CD8-positive, alpha-beta memory T cell (primary cell): ENCODE results near the gene ATXN7. TPM values are rescaled to one million over a fixed set of nuclear protein-coding genes. Genes with fewer than 3 reads are reported as not detected.

ENCODE experiments used
- CTCF ChIA-PET: fragments of 350-600 bp; sonication (Branson Sonifier 250); formaldehyde crosslinking; loops from one replicate; lab custom pipeline; 2021; ENCODE audit warnings: antibody characterized with exemption; lab: Charles Lee
- POLR2A ChIA-PET: fragments of 350-600 bp; sonication (Branson Sonifier 250); formaldehyde crosslinking; loops from one replicate; lab custom pipeline; 2021; ENCODE audit warnings: antibody characterized with exemption; lab: Charles Lee
- DNase-seq, 5 donors: peaks; one replicate each; pipeline versions ENCODE4 v3.0.0 to v3.0.0-alpha.2; 2020 to 2022; ENCODE audit warnings: mixed read lengths in 1 of 5
- H3K27ac ChIP-seq: one replicate; pipeline ENCODE4 v1.7.0; 2013; ENCODE audit warnings: low read depth, mild to moderate bottlenecking, low read length, moderate library complexity
- H3K27me3 ChIP-seq: 2 replicates; pipeline ENCODE4 v1.7.0; 2013; ENCODE audit warnings: low read length, mild to moderate bottlenecking; ENCODE audit not compliant: insufficient read depth, poor library complexity, severe bottlenecking
- H3K36me3 ChIP-seq: 2 replicates; pipeline ENCODE4 v1.7.0; 2013; ENCODE audit warnings: mild to moderate bottlenecking, low read length, moderate library complexity; ENCODE audit not compliant: insufficient read depth
- H3K4me1 ChIP-seq: 2 replicates; pipeline ENCODE4 v1.7.0; 2013; ENCODE audit warnings: mild to moderate bottlenecking, low read length, moderate library complexity; ENCODE audit not compliant: insufficient read depth
- H3K4me3 ChIP-seq: 2 replicates; pipeline ENCODE4 v1.7.0; 2013; ENCODE audit warnings: mild to moderate bottlenecking, low read length
- H3K9me3 ChIP-seq: 2 replicates; pipeline ENCODE4 v1.7.0; 2013; ENCODE audit warnings: mild to moderate bottlenecking, low read length
- H3K27ac Mint-ChIP-seq, 8 donors: one replicate each; pipeline ENCODE4 v1.8.0; 2020 to 2021; ENCODE audit warnings: mixed read lengths in 8 of 8, mild to moderate bottlenecking in 6 of 8, inconsistent platforms in 3 of 8, moderate library complexity in 3 of 8
- H3K27me3 Mint-ChIP-seq, 2 donors: one replicate each; pipeline ENCODE4 v1.8.0; 2020 to 2021; ENCODE audit warnings: mixed read lengths in 2 of 2, mild to moderate bottlenecking in 1 of 2, moderate library complexity in 1 of 2
- H3K36me3 Mint-ChIP-seq, 3 donors: one replicate each; pipeline ENCODE4 v1.8.0; 2020 to 2021; ENCODE audit warnings: mixed read lengths in 3 of 3, inconsistent platforms in 1 of 3, mild to moderate bottlenecking in 1 of 3
- H3K4me1 Mint-ChIP-seq, 3 donors: one replicate each; pipeline ENCODE4 v1.8.0; 2020 to 2021; ENCODE audit warnings: mixed read lengths in 3 of 3, inconsistent platforms in 1 of 3, mild to moderate bottlenecking in 1 of 3
- H3K4me3 Mint-ChIP-seq, 7 donors: one replicate each; pipeline ENCODE4 v1.8.0; 2020 to 2021; ENCODE audit warnings: mixed read lengths in 7 of 7, mild to moderate bottlenecking in 6 of 7, moderate library complexity in 4 of 7, inconsistent platforms in 2 of 7
- H3K9me3 Mint-ChIP-seq, 5 donors: one replicate each; pipeline ENCODE4 v1.8.0; 2020 to 2022; ENCODE audit warnings: mixed read lengths in 5 of 5, mild to moderate bottlenecking in 3 of 5, moderate library complexity in 2 of 5, inconsistent platforms in 1 of 5
- polyA plus RNA-seq: library from polyadenylated mRNA; unstranded; fragments of 300-500 nt; fragmentation: Illumina TruSeq; gene quantifications from one replicate; pipeline ENCODE4 v1.2.3, GENCODE V29; 2021
- total RNA-seq, 2 experiments: library from RNA; stranded (reverse); gene quantifications; one replicate each; pipeline ENCODE4 v1.2.3, GENCODE V29; 2021

The ATXN7 gene
- total and polyA plus RNA-seq, 3 experiments from 2014 or later, result 14.1 to 34.6 (median 33.9) TPM

DNA sequence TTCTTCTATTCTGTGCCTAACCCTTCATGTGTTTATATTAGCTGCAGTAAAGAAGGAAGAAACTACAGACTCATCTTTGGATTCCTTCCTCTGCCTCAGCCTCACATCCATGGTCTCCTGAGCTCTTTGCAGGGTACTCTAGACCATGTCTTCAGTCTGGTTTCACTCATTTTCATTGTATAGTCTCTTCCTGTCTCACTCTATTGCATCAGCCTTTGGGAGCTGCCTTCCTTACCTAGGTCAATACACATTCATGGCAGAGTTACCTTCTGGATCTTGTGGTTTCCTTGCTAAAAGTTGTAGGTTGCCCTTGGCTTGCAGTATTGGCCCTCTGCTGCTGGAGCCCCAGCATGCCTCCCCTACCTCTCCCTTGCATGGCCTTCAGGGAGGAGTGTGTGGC, 80.0 kb downstream of the ATXN7 start:
- Histone ChIP-seq H3K9me3 (no peaks in the 10 kb centered on the region), H3K27me3 (no peaks in the 10 kb centered on the region), H3K36me3 (no peaks in the 10 kb centered on the region), H3K4me1 (no peaks in the 10 kb centered on the region), H3K4me3 (no peak overlapping the region), H3K27ac (no peak overlapping the region)
- peaks cover 57 to 93% (median 78%) of the 10 kb centered on the region in 3 donors for H3K4me1 Mint-ChIP-seq
- H3K27ac Mint-ChIP-seq, result peak overlapping the region in 3 of 8 donors; percentile 8 to 13 (median 12)
- no peak overlapping the region for H3K4me3 Mint-ChIP-seq
- peaks cover 0 to 24% (median 6%) of the 10 kb centered on the region in 3 donors for H3K36me3 Mint-ChIP-seq
- no peaks in the 10 kb centered on the region for H3K9me3 Mint-ChIP-seq
- H3K27me3 Mint-ChIP-seq, result no peaks in the 10 kb centered on the region
- no peak for DNase-seq
- ChIA-PET CTCF (interaction anchor here (1.1 kb wide), 1 partner anchor 80 kb away, joined by 4 read pairs; the partner anchor contains the start of gene PSMD6), POLR2A (no interaction called here)

DNA sequence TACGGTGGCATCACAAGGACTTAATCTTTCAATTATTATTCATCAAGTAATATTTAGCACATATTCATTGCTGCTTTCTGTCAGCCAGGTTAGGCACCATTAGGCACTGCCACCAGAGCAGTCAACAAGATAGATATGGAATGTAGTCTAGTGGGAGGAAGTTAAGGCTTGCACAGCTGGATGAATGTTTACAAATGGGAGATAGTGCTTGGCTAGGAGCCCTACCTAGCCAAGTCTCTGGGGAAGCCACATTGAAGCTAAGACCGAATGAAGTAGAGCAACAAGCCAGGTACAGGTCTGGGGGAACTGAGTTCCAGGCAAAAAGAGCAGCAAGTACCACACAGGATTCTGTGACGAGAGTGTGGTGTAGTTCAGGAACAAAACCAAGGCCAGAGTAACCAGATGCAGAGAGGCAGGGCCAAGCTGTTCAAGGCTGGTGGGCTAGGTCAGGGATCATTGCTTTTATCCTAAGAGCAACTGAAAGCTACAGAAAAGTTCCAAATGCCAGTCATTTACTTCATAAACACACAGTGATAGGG, 82.0 kb downstream of the ATXN7 start:
- POLR2A ChIA-PET, result interaction anchor here (0.7 kb wide), 1 partner anchor 89 kb away, joined by 3 read pairs; no protein-coding TSS in a partner anchor
- Histone ChIP-seq H3K27ac (no peak overlapping the region), H3K4me3 (no peak overlapping the region), H3K36me3 (no peaks in the 10 kb centered on the region), H3K27me3 (no peaks in the 10 kb centered on the region), H3K9me3 (no peaks in the 10 kb centered on the region), H3K4me1 (peaks cover 5% of the 10 kb centered on the region)
- Mint-ChIP-seq H3K4me3 (peak overlapping the region in 1 of 7 donors; percentile 42), H3K4me1 (peaks cover 56 to 90% (median 74%) of the 10 kb centered on the region in 3 donors), H3K27ac (peak overlapping the region in 5 of 8 donors; percentile 15 to 78 (median 43)), H3K36me3 (peaks cover 0 to 20% (median 6%) of the 10 kb centered on the region in 3 donors), H3K9me3 (no peaks in the 10 kb centered on the region), H3K27me3 (no peaks in the 10 kb centered on the region)
- CTCF ChIA-PET, result interaction anchor here (1.3 kb wide), 1 partner anchor 13 kb away, joined by 3 read pairs; no protein-coding TSS in a partner anchor
- no peak for DNase-seq

DNA sequence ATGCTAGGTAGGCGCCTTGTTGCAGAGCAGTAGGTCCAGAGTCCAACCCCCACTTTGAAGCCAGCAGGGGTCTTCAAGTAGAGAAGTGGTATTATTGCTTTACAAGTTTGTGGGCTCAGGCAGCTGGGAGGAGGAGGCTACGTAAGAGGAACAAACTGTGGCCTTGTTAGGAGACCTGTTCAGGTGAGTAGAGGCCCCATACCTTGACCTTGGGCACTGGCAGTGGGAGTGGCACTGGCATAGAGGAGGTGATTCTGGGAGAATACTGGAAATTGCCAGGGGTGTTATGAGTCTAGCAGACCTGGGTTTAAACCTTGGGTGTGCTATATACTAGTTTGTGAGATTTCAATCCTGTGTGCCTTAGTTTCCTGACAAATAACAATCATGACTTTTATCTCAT, 83.1 kb downstream of the ATXN7 start:
- Mint-ChIP-seq H3K4me3 (peak overlapping the region in 1 of 7 donors; percentile 4), H3K27ac (peak overlapping the region in 4 of 8 donors; percentile 45 to 87 (median 74)), H3K27me3 (no peaks in the 10 kb centered on the region), H3K9me3 (no peaks in the 10 kb centered on the region), H3K36me3 (peaks cover 0 to 20% (median 6%) of the 10 kb centered on the region in 3 donors), H3K4me1 (peaks cover 63 to 90% (median 77%) of the 10 kb centered on the region in 3 donors)
- H3K27ac ChIP-seq, result no peak overlapping the region
- no peak for DNase-seq
- H3K27me3 ChIP-seq, result no peaks in the 10 kb centered on the region
- H3K4me1 ChIP-seq, result peaks cover 15% of the 10 kb centered on the region
- H3K9me3 ChIP-seq, result no peaks in the 10 kb centered on the region
- ChIA-PET CTCF (interaction anchor here (0.6 kb wide), 1 partner anchor 14 kb away, joined by 4 read pairs; no protein-coding TSS in a partner anchor), POLR2A (no interaction called here)
- no peaks in the 10 kb centered on the region for H3K36me3 ChIP-seq
- no peak overlapping the region for H3K4me3 ChIP-seq

- no peaks in the 10 kb centered on the region for H3K9me3 ChIP-seq
- Mint-ChIP-seq H3K36me3 (peaks cover 0 to 23% (median 6%) of the 10 kb centered on the region in 3 donors), H3K4me1 (peaks cover 65 to 90% (median 80%) of the 10 kb centered on the region in 3 donors), H3K27ac (peak overlapping the region in 6 of 8 donors; percentile 18 to 87 (median 48)), H3K9me3 (no peaks in the 10 kb centered on the region), H3K4me3 (no peak overlapping the region), H3K27me3 (no peaks in the 10 kb centered on the region)
- H3K36me3 ChIP-seq, result no peaks in the 10 kb centered on the region
- no peak overlapping the region for H3K4me3 ChIP-seq
- POLR2A ChIA-PET, result no interaction called here
- peaks cover 20% of the 10 kb centered on the region for H3K4me1 ChIP-seq
- CTCF ChIA-PET, result interaction anchor here (0.6 kb wide), 1 partner anchor 13 kb away, joined by 4 read pairs; no protein-coding TSS in a partner anchor
- no peak overlapping the region for H3K27ac ChIP-seq
- no peak for DNase-seq
- H3K27me3 ChIP-seq, result no peaks in the 10 kb centered on the region
Observed at GRCh38 chr3:63947594-63947993, 83.9 kb downstream of the ATXN7 start.

- Mint-ChIP-seq H3K27me3 (no peaks in the 10 kb centered on the region), H3K9me3 (no peaks in the 10 kb centered on the region), H3K4me1 (peaks cover 52 to 78% (median 73%) of the 10 kb centered on the region in 3 donors), H3K36me3 (peaks cover 0 to 26% (median 4%) of the 10 kb centered on the region in 3 donors), H3K4me3 (no peak overlapping the region), H3K27ac (peak overlapping the region in 1 of 8 donors; percentile 29)
- H3K9me3 ChIP-seq, result no peaks in the 10 kb centered on the region
- ChIA-PET POLR2A (no interaction called here), CTCF (interaction anchor here (1.3 to 3.8 kb wide), 2 partner anchors 43 to 74 kb away, joined by 3 to 18 read pairs; no protein-coding TSS in a partner anchor)
- DNase-seq, result no peak
- H3K27me3 ChIP-seq, result no peaks in the 10 kb centered on the region
- H3K27ac ChIP-seq, result no peak overlapping the region
- H3K4me1 ChIP-seq, result peaks cover 20% of the 10 kb centered on the region
- H3K36me3 ChIP-seq, result no peaks in the 10 kb centered on the region
- H3K4me3 ChIP-seq, result no peak overlapping the region
Observed at GRCh38 chr3:63949005-63949404, 85.3 kb downstream of the ATXN7 start.

GRCh38 chr3:63950698-63951097, 87.0 kb downstream of the ATXN7 start:
- no peak overlapping the region for H3K27ac ChIP-seq
- H3K4me1 ChIP-seq, result peaks cover 20% of the 10 kb centered on the region
- Mint-ChIP-seq H3K9me3 (no peaks in the 10 kb centered on the region), H3K4me1 (peaks cover 57 to 72% (median 68%) of the 10 kb centered on the region in 3 donors), H3K27me3 (no peaks in the 10 kb centered on the region), H3K36me3 (peaks cover 0 to 31% (median 7%) of the 10 kb centered on the region in 3 donors), H3K4me3 (peak overlapping the region in 3 of 7 donors; percentile 46 to 76 (median 54)), H3K27ac (peak overlapping the region in 6 of 8 donors; percentile 55 to 84 (median 69))
- ChIA-PET CTCF (interaction anchor here (0.5 to 3.8 kb wide), 4 partner anchors 11 to 52 kb away, joined by 3 to 18 read pairs (median 10); no protein-coding TSS in a partner anchor), POLR2A (no interaction called here)
- no peaks in the 10 kb centered on the region for H3K36me3 ChIP-seq
- DNase-seq, result no peak
- no peaks in the 10 kb centered on the region for H3K9me3 ChIP-seq
- H3K27me3 ChIP-seq, result no peaks in the 10 kb centered on the region
- H3K4me3 ChIP-seq, result no peak overlapping the region

DNA sequence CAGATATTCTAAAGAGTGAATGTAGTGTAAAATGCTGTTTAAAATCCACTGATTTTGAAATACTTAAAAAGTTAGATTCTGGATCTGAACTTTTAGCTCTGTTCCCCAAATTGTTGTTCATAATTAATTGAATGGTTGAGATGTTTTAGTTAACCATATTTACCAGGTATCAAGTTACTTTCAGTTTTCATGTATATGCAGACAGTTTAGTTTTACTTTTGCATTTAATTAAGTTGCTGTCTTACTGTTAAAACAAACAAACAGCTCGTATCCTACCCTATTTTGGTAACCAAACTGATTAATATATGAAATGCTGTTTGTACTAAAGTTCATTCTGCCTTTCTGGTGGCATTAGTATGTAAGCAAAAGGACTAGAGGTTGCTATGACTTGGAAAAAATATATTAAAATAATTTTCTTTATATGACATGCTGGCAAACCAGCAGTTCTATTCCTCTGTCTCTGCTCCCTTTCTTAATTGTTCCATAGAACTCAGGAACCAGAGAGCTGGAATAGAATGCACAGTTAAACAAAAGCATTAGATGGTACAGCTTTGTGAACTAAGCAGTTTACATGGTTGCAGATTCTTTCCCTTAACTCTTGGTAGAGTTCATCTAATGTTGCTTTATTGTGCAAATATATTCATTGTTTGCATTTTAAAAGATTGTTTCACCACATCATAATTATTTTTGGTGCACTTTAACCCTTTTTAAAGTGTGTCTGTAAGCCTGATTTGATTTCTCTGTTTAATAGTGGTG, 88.0 kb downstream of the ATXN7 start:
- Mint-ChIP-seq H3K27ac (peak overlapping the region; percentile 62 to 91 (median 78)), H3K4me1 (peaks cover 49 to 67% (median 61%) of the 10 kb centered on the region in 3 donors), H3K27me3 (no peaks in the 10 kb centered on the region), H3K9me3 (no peaks in the 10 kb centered on the region), H3K4me3 (peak overlapping the region in 6 of 7 donors; percentile 27 to 76 (median 57)), H3K36me3 (peaks cover 0 to 32% (median 6%) of the 10 kb centered on the region in 3 donors)
- no peaks in the 10 kb centered on the region for H3K36me3 ChIP-seq
- POLR2A ChIA-PET, result no interaction called here
- peaks cover 20% of the 10 kb centered on the region for H3K4me1 ChIP-seq
- H3K4me3 ChIP-seq, result no peak overlapping the region
- no peak overlapping the region for H3K27ac ChIP-seq
- H3K9me3 ChIP-seq, result no peaks in the 10 kb centered on the region
- CTCF ChIA-PET, result interaction anchor here (1.0 to 3.8 kb wide), 3 partner anchors 10 to 41 kb away, joined by 4 to 18 read pairs (median 16); no protein-coding TSS in a partner anchor
- no peaks in the 10 kb centered on the region for H3K27me3 ChIP-seq
- no peak for DNase-seq
